ENCODE data around the gene SLC1A5. TPM values are rescaled to one million over a fixed set of nuclear protein-coding genes. Genes with fewer than 3 reads are reported as not detected.

Gene SLC1A5
- total and polyA plus RNA-seq, 7 donors: 3.2 to 12.6 (median 7.8) TPM

DNA sequence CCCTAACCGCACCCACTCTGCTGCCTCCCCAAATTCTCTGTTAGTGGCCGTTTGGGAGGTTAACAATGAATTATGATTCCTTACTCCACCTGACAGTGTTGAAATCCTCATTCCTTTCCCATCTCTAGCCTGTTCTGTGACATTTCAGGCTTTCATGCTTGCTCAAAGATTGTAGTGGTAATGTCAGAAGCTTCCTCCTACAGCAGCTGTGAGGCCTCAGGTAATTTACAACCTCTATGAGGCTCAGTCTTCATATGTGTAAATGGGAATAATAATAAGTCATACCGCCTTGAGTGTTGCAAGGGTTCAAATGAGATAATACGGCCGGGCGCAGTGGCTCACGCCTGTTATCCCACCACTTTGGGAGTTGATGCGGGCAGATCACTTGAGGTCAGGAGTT, 977 bp upstream of the SLC1A5 start:
- TF ChIP-seq CTCF (IDR thresholded peaks at IDR 0.05): no peak
- H3K27ac ChIP-seq: no peak overlapping the region
- H3K27me3 ChIP-seq (ENCODE audit: insufficient read depth in 3 of 3, low read length in 2 of 3): peaks cover 0 to 21% (median 4%) of the 10 kb centered on the region in 3 donors
- intact Hi-C loops (cut with DNase I): loop anchor here in 1 of 2 donors (5.0 kb wide), 1 partner anchor 38 kb away; no protein-coding TSS in a partner anchor
- 86 to 88% (median 87%) methylated on average over 8 of the region's 8 CpGs for WGBS, 3 donors
- H3K9me3 ChIP-seq: no peaks in the 10 kb centered on the region
- no peak overlapping the region for H3K4me3 ChIP-seq
- H3K36me3 ChIP-seq (ENCODE audit: insufficient read depth in 1 of 2, low read depth in 1 of 2): no peaks in the 10 kb centered on the region
- ATAC-seq (no peak), DNase-seq (no peak)
- H3K4me1 ChIP-seq: peaks cover 9% of the 10 kb centered on the region

- H3K27me3 ChIP-seq (ENCODE audit: insufficient read depth in 3 of 3, low read length in 2 of 3): peaks cover 0 to 21% (median 4%) of the 10 kb centered on the region in 3 donors
- intact Hi-C loops (cut with DNase I): loop anchor here in 1 of 2 donors (5.0 kb wide), 1 partner anchor 38 kb away; no protein-coding TSS in a partner anchor
- no peaks in the 10 kb centered on the region for H3K36me3 ChIP-seq (ENCODE audit: insufficient read depth in 1 of 2, low read depth in 1 of 2)
- no peaks in the 10 kb centered on the region for H3K9me3 ChIP-seq
- peaks cover 9% of the 10 kb centered on the region for H3K4me1 ChIP-seq
- WGBS, 3 donors: 63 to 67% (median 67%) methylated on average over 9 of the region's 9 CpGs
- H3K27ac ChIP-seq: no peak overlapping the region
- DNase-seq: no peak
- H3K4me3 ChIP-seq: peak overlapping the region; percentile 67
- ATAC-seq: no peak
- no peak for TF ChIP-seq CTCF (IDR thresholded peaks at IDR 0.05)
These were observed 559 bp upstream of the SLC1A5 start for GRCh38 chr19:46788968-46789338.

- Histone ChIP-seq H3K36me3 (ENCODE audit: insufficient read depth in 1 of 2, low read depth in 1 of 2) (no peaks in the 10 kb centered on the region), H3K27ac (peak overlapping the region; percentile 65), H3K4me1 (peaks cover 9% of the 10 kb centered on the region), H3K4me3 (peak overlapping the region; percentile 67), H3K9me3 (no peaks in the 10 kb centered on the region), H3K27me3 (ENCODE audit: insufficient read depth in 3 of 3, low read length in 2 of 3) (peaks cover 0 to 21% (median 4%) of the 10 kb centered on the region in 3 donors)
- intact Hi-C loops (cut with DNase I): loop anchor here in 1 of 2 donors (5.0 kb wide), 1 partner anchor 40 kb away; no protein-coding TSS in a partner anchor
- DNase-seq: peak; percentile 75 to 83
- 0 to 1% (median 1%) methylated on average over 49 to 80 of the region's 80 CpGs for WGBS, 3 donors
- peak; percentile 18 to 54 (median 34) for ATAC-seq
- no peak for TF ChIP-seq CTCF (IDR thresholded peaks at IDR 0.05)
These were observed 798 bp downstream of the SLC1A5 start for GRCh38 chr19:46787331-46788261.

DNA sequence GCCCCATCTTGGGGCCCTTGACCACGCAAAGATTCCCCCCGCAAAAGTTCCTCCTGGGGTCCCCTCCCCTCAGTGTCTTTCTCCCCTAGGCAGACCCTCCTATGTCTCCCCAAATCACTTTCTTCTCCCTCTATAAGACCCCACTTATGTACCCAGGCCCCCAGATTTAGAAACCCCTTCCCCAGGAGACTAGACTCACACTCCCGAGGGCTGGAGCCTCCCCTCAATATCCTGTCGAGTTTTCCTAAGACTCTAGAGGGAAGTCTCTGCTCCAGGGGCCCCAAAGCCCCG, 1.4 kb downstream of the SLC1A5 start:
- H3K4me1 ChIP-seq: peaks cover 9% of the 10 kb centered on the region
- peak in 1 of 4 donors; percentile 7 for ATAC-seq

More for the DNA sequence above, 1.4 kb downstream of the SLC1A5 start:
- no peaks in the 10 kb centered on the region for H3K9me3 ChIP-seq
- no peak for DNase-seq
- peak overlapping the region; percentile 67 for H3K4me3 ChIP-seq
- H3K27me3 ChIP-seq (ENCODE audit: insufficient read depth in 3 of 3, low read length in 2 of 3): peaks cover 0 to 21% (median 4%) of the 10 kb centered on the region in 3 donors
- WGBS, 3 donors: 11 to 15% (median 13%) methylated on average over 5 of the region's 5 CpGs
- no peaks in the 10 kb centered on the region for H3K36me3 ChIP-seq (ENCODE audit: insufficient read depth in 1 of 2, low read depth in 1 of 2)
- H3K27ac ChIP-seq: peak overlapping the region; percentile 65
- no peak for TF ChIP-seq CTCF (IDR thresholded peaks at IDR 0.05)
- intact Hi-C loops (cut with DNase I): loop anchor here in 1 of 2 donors (5.0 kb wide), 1 partner anchor 40 kb away; no protein-coding TSS in a partner anchor
